HG03139 (cell line): Measurements from ENCODE around the gene LRP1B.
"Not testable (repeated sequence)": the region's sequence is repeated elsewhere in the genome, so short reads cannot be mapped to it uniquely, and the experiment has no call there.

Source experiments
- ATAC-seq: cut with Tn5 transposase; IDR thresholded peaks from one replicate; pipeline ENCODE4 v1.9.1; 2021; ENCODE audit not compliant: unreplicated experiment

Gene LRP1B

GRCh38 chr2:140975237-140975636 is 1155.6 kb downstream of the LRP1B start:
- ATAC-seq: no peak

GRCh38 chr2:140972724-140973123 is 1158.1 kb downstream of the LRP1B start:
- ATAC-seq: no peak

GRCh38 chr2:140964324-140964723 is 1166.5 kb downstream of the LRP1B start:
- not testable (repeated sequence) for ATAC-seq

- no peak for ATAC-seq
Observed at GRCh38 chr2:140949932-140950331, 1180.9 kb downstream of the LRP1B start.

GRCh38 chr2:140947236-140947635 is 1183.6 kb downstream of the LRP1B start:
- no peak for ATAC-seq

- no peak for ATAC-seq
Observed at GRCh38 chr2:140943867-140944266, 1186.9 kb downstream of the LRP1B start.

GRCh38 chr2:140942284-140942683 is 1188.5 kb downstream of the LRP1B start:
- no peak for ATAC-seq

- ATAC-seq: no peak
Observed at GRCh38 chr2:140929849-140930248, 1201.0 kb downstream of the LRP1B start.

- ATAC-seq: no peak
Observed at GRCh38 chr2:140918426-140918825, 1212.4 kb downstream of the LRP1B start.

GRCh38 chr2:140916410-140916809 is 1214.4 kb downstream of the LRP1B start:
- no peak for ATAC-seq

- ATAC-seq: no peak
Observed at GRCh38 chr2:140910683-140911082, 1220.1 kb downstream of the LRP1B start.

GRCh38 chr2:140905083-140905781 is 1225.6 kb downstream of the LRP1B start:
- no peak for ATAC-seq

GRCh38 chr2:140895378-140895777 is 1235.4 kb downstream of the LRP1B start:
- no peak for ATAC-seq

GRCh38 chr2:140893685-140894084 is 1237.1 kb downstream of the LRP1B start:
- ATAC-seq: no peak

- ATAC-seq: no peak
Observed at GRCh38 chr2:140892911-140893637, 1237.7 kb downstream of the LRP1B start.

- ATAC-seq: no peak
Observed at GRCh38 chr2:140892436-140892835, 1238.4 kb downstream of the LRP1B start.

GRCh38 chr2:140891614-140892212 is 1239.1 kb downstream of the LRP1B start:
- no peak for ATAC-seq

- ATAC-seq: no peak
Observed at GRCh38 chr2:140882671-140883620, 1247.9 kb downstream of the LRP1B start.

GRCh38 chr2:140880573-140880972 is 1250.2 kb downstream of the LRP1B start:
- ATAC-seq: no peak

GRCh38 chr2:140876015-140876414 is 1254.8 kb downstream of the LRP1B start:
- no peak for ATAC-seq

- no peak for ATAC-seq
Observed at GRCh38 chr2:140873915-140874531, 1256.8 kb downstream of the LRP1B start.
